GM10847 (cell line): Measurements from ENCODE around the gene CUX1.

Source experiments
- POLR2A ChIP-seq: IDR thresholded peaks from 2 replicates; pipeline ENCODE4 v1.6.1; 2011; ENCODE audit not compliant: insufficient read length; ENCODE audit errors: extremely low read depth

Gene CUX1, protein sequence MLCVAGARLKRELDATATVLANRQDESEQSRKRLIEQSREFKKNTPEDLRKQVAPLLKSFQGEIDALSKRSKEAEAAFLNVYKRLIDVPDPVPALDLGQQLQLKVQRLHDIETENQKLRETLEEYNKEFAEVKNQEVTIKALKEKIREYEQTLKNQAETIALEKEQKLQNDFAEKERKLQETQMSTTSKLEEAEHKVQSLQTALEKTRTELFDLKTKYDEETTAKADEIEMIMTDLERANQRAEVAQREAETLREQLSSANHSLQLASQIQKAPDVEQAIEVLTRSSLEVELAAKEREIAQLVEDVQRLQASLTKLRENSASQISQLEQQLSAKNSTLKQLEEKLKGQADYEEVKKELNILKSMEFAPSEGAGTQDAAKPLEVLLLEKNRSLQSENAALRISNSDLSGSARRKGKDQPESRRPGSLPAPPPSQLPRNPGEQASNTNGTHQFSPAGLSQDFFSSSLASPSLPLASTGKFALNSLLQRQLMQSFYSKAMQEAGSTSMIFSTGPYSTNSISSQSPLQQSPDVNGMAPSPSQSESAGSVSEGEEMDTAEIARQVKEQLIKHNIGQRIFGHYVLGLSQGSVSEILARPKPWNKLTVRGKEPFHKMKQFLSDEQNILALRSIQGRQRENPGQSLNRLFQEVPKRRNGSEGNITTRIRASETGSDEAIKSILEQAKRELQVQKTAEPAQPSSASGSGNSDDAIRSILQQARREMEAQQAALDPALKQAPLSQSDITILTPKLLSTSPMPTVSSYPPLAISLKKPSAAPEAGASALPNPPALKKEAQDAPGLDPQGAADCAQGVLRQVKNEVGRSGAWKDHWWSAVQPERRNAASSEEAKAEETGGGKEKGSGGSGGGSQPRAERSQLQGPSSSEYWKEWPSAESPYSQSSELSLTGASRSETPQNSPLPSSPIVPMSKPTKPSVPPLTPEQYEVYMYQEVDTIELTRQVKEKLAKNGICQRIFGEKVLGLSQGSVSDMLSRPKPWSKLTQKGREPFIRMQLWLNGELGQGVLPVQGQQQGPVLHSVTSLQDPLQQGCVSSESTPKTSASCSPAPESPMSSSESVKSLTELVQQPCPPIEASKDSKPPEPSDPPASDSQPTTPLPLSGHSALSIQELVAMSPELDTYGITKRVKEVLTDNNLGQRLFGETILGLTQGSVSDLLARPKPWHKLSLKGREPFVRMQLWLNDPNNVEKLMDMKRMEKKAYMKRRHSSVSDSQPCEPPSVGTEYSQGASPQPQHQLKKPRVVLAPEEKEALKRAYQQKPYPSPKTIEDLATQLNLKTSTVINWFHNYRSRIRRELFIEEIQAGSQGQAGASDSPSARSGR (N-terminal part only)

DNA sequence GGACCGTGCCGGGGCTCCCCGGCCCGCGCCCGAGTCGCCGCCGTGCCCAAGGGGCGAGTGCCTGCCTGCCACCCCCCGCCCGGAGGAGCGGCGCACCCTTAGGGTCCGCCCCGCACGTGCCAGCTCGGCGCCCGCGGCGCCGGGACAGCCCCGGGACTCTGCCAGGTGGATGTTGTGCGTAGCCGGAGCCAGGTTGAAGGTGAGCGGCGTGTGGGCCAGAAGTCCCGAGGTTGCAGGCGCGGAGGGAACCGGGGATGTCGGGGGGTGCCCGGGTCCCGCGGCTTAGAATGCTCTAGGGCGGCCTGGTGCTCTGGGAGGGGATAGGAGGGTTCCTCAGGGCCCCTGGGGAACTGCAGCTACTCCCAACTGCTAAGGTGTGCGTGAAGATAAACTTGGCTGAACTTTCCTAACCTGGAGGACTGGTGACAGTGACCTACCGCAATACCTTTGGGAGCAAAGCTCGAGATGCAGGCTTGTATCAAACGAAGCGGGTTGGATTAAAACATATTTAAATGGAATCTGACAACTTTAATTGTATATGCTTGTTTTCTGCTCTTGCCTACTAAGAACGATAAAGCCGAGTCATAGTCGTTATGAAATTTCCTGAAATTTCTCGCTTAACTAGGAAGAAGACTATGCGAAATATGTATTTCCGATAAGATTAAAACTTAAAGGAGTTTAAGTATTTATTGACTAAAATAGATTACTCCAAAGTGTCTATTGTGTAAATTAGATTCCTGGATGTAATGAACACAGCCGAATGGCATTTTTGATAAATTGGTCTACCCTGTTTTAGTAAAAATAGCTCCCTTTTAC, at the start of gene CUX1:
CUX1 (plus strand) TSS at position 156 of the 816 bp plus-strand sequence; CDS start at position 170, 14 bp downstream.
- TF ChIP-seq POLR2A, result no peak

DNA sequence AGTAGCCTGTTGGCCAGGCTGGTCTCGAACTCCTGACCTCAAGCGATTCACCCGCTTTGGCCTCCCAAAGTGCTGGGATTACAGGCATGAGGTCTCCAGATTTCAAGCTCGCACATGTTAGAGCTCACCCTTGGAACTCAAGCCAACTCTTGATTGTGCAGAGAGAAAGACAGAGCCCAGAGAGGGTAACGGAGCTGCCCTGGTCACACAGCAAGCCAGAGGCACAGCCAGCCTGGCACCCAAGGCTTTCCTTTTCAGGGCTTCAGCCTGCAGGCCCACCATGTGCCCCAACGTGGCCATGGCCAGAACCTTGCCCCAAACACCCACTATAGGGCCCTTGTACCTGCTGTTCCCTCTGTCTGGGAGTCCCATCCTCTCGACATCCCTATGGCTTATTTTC, 49.1 kb upstream of the CUX1 start:
- TF ChIP-seq POLR2A, result no peak

DNA sequence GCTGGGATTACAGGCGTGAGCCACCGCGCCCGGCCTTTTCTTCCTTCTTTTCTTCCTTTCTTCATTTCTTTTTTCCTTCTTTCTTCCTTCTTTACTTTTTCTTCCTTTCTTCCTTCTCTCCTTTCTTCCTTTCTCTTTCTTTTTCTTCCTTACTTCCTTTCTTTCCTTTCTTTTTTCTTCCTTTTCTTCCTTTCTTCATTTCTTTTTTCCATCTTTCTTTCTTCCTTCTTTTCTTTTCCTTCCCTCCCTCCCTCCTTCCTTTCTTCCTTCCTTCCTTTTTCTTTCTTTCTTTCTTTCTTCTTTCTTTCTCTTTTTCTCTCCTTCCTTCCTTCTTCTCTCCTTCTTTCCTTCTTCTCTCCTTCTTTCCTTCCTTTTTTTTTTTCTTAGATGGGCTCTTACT, 47.0 kb upstream of the CUX1 start:
- TF ChIP-seq POLR2A, result no peak

DNA sequence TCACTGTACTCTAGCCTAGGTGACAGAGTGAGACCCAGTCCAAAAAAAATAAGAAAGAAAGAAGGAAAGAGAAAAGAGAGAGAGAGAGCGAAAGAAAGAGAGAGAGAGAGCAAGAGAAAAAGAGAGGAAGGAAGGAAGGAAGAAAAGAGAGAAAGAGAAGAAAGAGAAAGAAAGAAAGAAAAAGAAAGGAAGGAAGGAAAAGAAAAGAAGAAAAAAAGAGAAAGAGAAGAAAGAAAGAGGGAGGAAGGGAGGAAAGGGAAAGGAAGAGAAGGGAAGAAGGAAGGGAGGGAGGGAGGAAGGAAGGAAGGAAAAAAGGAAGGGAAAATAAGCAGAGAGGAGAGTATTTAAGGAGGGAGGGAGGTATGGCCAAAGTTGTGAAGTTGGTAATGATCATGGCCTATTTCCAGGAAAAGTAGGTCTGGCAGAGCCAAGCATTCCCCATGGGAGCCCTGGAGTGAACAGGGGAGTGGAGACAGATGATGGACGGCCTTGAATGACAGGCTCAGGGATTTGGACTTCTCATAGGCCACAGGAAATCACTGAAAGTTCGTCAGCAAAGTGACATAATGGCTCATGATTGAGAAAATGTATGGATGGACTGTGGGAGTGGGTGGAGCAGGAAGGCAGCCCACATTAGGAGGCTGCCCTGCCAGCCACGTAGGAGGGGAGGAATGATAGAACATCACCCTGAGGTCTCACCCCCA, 44.8 kb upstream of the CUX1 start:
- no peak for TF ChIP-seq POLR2A

DNA sequence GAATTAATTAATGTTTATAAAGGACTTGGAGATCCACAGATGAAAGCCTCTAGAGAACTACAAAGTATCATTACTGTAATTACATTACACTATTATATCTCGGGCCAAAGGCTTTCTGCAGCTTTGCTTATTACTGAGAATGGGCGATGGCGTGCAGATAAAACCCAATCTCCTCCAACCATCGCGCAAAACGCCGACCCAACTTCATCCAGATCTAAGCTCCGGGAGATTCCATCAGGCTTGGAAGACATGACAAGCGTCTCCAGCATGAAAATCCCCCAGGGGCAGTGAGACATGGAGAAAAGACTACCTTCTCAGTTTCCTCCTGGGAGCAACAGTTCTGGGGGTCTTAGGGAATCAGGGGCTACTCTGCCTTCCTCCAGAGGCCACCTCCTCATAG, 42.2 kb upstream of the CUX1 start:
- no peak for TF ChIP-seq POLR2A

DNA sequence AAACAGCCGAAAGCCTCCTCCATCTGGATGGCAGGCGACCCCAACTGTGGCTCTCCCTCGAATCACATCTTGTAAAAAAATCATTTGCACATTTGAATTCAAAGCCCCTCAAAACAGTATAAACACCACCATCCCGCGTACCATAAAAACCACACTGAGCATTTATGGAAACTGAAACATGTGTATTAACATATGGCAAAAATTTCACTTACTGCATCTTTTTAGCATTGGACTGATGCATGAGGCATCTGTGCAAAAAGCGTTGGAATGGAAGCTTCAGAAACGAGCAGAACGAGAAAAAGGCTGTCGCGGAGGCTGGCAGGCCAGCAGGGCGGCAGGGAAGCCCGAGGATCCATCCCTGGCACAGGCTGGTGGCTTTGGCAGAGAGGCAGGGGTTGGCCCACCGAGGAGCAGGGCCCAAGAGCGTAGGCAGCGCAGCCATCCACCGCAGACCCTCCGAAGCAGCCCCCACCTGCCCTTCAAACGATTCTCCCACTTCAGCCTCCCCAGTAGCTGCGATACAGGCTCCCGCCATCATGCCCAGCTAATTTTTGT, 39.3 kb upstream of the CUX1 start:
- no peak for TF ChIP-seq POLR2A

DNA sequence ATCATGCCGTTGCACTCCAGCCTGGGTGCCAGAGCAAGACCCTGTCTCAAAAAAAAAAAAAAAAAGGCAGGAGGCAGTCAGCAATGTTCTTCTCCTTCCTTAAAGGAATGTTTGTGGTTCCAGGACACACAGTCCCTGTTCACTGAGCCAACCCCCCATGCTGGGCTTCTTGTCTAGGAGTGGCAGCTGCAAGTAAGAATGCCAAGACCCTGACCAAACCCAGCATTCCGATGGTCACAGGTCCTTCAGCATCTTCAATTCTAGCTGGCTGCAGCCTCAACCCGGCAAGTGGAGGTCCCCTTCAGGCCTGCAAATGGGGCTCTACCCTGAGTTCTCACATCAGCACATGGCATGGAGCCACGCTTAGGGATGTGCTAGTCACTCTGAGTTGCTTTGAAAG, 38.2 kb upstream of the CUX1 start:
- no peak for TF ChIP-seq POLR2A

DNA sequence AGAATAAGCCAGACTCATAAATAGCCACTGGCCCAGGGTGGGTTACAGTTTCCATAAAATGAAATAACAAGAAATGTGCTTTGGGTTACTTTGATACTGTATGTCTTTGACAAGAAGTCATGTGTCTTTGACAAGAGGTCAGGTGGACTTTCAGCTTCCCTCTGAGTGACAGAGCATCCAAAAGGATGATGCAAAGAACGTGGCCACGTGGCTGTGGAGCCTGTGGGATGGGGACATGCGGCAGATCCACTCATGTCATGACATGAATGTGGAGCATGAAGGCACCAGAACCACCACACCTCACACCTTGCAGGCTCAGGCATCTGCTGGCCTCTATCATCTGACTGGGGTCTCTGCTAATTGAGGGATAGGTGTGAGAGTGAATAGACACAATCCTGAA, 37.1 kb upstream of the CUX1 start:
- TF ChIP-seq POLR2A, result no peak

DNA sequence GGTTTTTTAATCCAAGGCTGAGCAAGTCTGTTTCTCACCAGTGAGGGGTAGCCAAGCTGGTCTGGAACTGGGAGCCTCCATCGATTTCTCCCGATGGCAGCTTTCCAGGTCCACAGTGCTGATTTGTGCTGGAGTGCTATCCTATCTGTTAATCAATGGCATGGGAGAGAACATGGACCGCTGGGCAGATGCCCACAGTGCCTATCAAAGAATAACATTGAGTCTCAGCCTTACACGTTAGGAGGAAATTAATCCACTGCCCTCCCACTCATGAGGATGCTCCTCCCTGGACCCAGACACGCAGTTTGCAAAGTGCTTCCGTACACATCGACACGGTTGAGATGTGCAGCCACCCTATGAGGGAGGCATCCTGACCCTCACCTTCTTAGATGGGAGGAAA, 36.0 kb upstream of the CUX1 start:
- no peak for TF ChIP-seq POLR2A

DNA sequence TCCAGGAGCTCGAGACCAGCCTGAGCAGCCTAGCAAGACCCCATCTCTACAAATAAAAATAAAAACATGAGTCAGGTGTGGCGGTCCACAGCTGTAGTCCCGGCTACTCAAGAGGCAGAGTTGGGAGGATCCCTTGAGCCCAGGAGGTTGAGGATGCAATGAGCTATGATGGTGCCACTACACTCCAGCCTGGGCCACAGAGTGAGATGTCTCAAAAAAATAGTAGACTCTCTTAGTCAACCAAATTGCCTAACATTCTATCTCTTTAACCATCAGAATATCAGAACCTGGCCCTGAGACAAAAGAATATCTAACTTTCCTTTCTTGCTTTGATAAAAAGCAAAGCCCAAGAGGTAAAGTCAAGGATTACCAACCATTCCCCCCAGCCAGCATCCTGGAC, 35.0 kb upstream of the CUX1 start:
- TF ChIP-seq POLR2A, result no peak

DNA sequence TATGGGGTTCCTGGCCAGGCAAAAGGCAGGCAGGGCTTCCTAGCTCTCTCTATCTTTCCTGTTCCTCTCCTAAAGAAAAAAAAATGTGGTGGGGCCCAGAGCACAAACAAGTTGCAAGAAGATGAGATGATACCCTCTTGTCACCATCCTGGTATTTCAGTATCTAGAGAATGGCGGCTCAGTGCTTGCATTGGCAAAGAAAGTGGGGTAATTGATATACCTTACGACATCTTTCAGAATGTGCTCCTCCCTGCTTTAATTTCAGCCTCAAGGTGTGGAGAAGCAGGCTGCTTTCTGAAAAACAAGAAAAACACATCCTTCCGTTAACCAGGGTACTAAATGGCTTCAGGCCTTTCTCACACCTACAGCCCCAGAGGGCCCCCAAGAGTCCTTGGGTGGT, 34.5 kb upstream of the CUX1 start:
- no peak for TF ChIP-seq POLR2A

DNA sequence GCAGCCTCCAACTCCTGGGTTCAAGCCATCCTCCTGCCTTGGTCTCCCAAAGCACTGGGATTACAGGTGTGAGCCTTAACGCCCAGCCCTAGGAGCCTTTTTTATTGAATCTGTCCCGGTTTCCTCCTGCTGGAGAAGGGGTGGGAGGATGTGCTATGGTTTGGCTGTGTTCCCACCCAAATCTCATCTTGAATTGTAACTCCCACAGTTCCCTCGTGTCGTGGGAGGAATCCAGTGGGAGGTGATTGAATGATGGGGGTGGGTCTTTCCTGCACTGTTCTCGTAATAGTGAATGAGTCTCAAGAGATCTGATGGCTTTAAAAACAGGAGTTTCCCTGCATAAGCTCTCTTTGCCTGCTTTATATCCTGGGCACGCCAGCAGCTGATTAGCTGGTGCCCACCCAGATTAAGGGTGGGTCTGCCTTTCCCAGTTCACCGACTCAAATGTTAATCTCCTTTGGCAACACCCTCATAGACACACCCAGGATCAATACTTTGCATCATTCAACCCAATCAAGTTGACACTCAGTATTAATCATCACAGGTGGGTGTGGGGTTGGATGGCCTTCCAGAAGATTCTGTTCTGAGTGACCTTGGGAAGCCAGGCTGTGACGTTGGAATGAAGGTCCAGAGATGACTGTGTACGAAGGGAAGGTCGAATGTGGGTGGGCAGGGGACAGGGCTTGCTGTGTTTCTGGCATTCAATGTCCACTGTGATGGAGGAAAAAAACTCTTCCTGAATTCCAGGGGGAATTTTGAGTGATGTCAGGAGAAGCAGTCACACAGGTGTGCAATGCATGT, 33.8 kb upstream of the CUX1 start:
- TF ChIP-seq POLR2A, result no peak
